Bronchial epithelial cell (primary cell): ENCODE data around the gene MAP1S. TPM values are rescaled to one million over a fixed set of nuclear protein-coding genes. Genes with fewer than 3 reads are reported as not detected.
A peak's percentile ranks its signal among the peaks of the same experiment; 100 is the strongest.

ENCODE experiments used
- DNase-seq: peaks from one replicate; pipeline ENCODE4 v3.0.0-alpha.2; 2010; ENCODE audit warnings: low read depth
- FAIRE-seq: peaks from 2 replicates; lab custom pipeline; 2011; peaks lifted over from hg19 to GRCh38; lab: Jason Lieb, UNC
- H3K27me3 ChIP-seq: 2 replicates; pipeline ENCODE4 v1.5.1; 2011; ENCODE audit warnings: low read length; ENCODE audit not compliant: control insufficient read depth, insufficient read depth
- H3K36me3 ChIP-seq: 2 replicates; pipeline ENCODE4 v1.5.1; 2011; ENCODE audit warnings: low read length; ENCODE audit not compliant: control insufficient read depth, insufficient read depth
- H3K4me3 ChIP-seq: 2 replicates; pipeline ENCODE4 v1.5.1; 2011; ENCODE audit warnings: mild to moderate bottlenecking, low read depth, low read length, control low read depth
- CTCF ChIP-seq: IDR thresholded peaks from 2 replicates; pipeline ENCODE4 v1.5.1; 2011; ENCODE audit warnings: mild to moderate bottlenecking, moderate library complexity, low read length, control low read depth, inconsistent platforms; ENCODE audit not compliant: insufficient read depth, severe bottlenecking
- total RNA-seq: library from RNA; depleted of rRNA; stranded (reverse); fragments of >200 nt; gene quantifications from 2 replicates; pipeline ENCODE4 v1.2.1, GENCODE V29; 2014

Gene MAP1S
- total RNA-seq, 1 donor from 2014 or later: 3.7 TPM

GRCh38 chr19:17755443-17755890, 36.2 kb downstream of the MAP1S start:
- H3K27me3 ChIP-seq: no peaks in the 10 kb centered on the region
- no peak for TF ChIP-seq CTCF
- FAIRE-seq (no peak), DNase-seq (no peak)
- H3K36me3 ChIP-seq: no peaks in the 10 kb centered on the region
- H3K4me3 ChIP-seq: no peak overlapping the region

GRCh38 chr19:17755977-17756670, 36.8 kb downstream of the MAP1S start:
- Histone ChIP-seq H3K4me3 (no peak overlapping the region), H3K27me3 (no peaks in the 10 kb centered on the region), H3K36me3 (no peaks in the 10 kb centered on the region)
- no peak for TF ChIP-seq CTCF
- DNase-seq: no peak
- no peak for FAIRE-seq

GRCh38 chr19:17757125-17757524, 37.8 kb downstream of the MAP1S start:
- TF ChIP-seq CTCF: no peak
- DNase-seq (peak; percentile 51), FAIRE-seq (no peak)
- H3K36me3 ChIP-seq: no peaks in the 10 kb centered on the region
- H3K4me3 ChIP-seq: no peak overlapping the region
- H3K27me3 ChIP-seq: no peaks in the 10 kb centered on the region

- no peak for FAIRE-seq
- Histone ChIP-seq H3K36me3 (no peaks in the 10 kb centered on the region), H3K4me3 (no peak overlapping the region), H3K27me3 (no peaks in the 10 kb centered on the region)
- DNase-seq: no peak
- no peak for TF ChIP-seq CTCF
These were observed 39.2 kb downstream of the MAP1S start for GRCh38 chr19:17758515-17758914.

- Histone ChIP-seq H3K27me3 (no peaks in the 10 kb centered on the region), H3K36me3 (no peaks in the 10 kb centered on the region), H3K4me3 (no peak overlapping the region)
- DNase-seq: no peak
- TF ChIP-seq CTCF: no peak
- no peak for FAIRE-seq
These were observed 41.9 kb downstream of the MAP1S start for GRCh38 chr19:17761148-17761547.
